Bronchial epithelial cell (primary cell): ENCODE results near the gene PHF20. TPM values are rescaled to one million over a fixed set of nuclear protein-coding genes. Genes with fewer than 3 reads are reported as not detected.
A peak's percentile ranks its signal among the peaks of the same experiment; 100 is the strongest.
"Not testable (repeated sequence)": the region's sequence is repeated elsewhere in the genome, so short reads cannot be mapped to it uniquely, and the experiment has no call there.

Experiments used
- DNase-seq: peaks from one replicate; pipeline ENCODE4 v3.0.0-alpha.2; 2010; ENCODE audit warnings: low read depth
- FAIRE-seq: peaks from 2 replicates; lab custom pipeline; 2011; peaks lifted over from hg19 to GRCh38; lab: Jason Lieb, UNC
- H3K27me3 ChIP-seq: 2 replicates; pipeline ENCODE4 v1.5.1; 2011; ENCODE audit warnings: low read length; ENCODE audit not compliant: control insufficient read depth, insufficient read depth
- H3K36me3 ChIP-seq: 2 replicates; pipeline ENCODE4 v1.5.1; 2011; ENCODE audit warnings: low read length; ENCODE audit not compliant: control insufficient read depth, insufficient read depth
- H3K4me3 ChIP-seq: 2 replicates; pipeline ENCODE4 v1.5.1; 2011; ENCODE audit warnings: mild to moderate bottlenecking, low read depth, low read length, control low read depth
- total RNA-seq: library from RNA; depleted of rRNA; stranded (reverse); fragments of >200 nt; gene quantifications from 2 replicates; pipeline ENCODE4 v1.2.1, GENCODE V29; 2014
- TF ChIP-seq, protein P1 (sequence below): IDR thresholded peaks from 2 replicates; pipeline ENCODE4 v1.5.1; 2011; ENCODE audit warnings: mild to moderate bottlenecking, moderate library complexity, low read length, control low read depth, inconsistent platforms; ENCODE audit not compliant: insufficient read depth, severe bottlenecking

The PHF20 gene
- total RNA-seq, 1 donor from 2014 or later = 24.0 TPM

DNA sequence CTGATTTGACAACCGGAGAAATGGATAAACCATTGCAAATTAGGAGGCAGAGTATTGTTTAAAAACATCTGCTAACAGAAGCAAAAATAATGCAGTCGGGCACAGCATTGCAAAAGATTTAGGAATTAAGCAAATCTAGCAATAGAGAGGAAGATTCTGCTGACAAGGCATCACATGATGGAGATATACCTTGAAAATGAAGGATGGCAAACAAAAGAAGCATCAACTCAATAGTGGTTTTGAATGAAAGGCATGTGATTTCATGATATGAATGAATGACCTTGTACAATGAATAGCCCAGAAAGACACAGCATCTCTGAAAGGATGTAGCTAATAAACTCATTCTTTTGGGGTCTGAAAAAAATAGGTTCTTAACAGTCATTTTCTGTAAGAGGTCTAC lies 21.2 kb upstream of the PHF20 start:
- no peak overlapping the region for H3K4me3 ChIP-seq
- DNase-seq = no peak
- FAIRE-seq = no peak
- H3K27me3 ChIP-seq = no peaks in the 10 kb centered on the region
- no peaks in the 10 kb centered on the region for H3K36me3 ChIP-seq
- TF ChIP-seq, protein P1, sequence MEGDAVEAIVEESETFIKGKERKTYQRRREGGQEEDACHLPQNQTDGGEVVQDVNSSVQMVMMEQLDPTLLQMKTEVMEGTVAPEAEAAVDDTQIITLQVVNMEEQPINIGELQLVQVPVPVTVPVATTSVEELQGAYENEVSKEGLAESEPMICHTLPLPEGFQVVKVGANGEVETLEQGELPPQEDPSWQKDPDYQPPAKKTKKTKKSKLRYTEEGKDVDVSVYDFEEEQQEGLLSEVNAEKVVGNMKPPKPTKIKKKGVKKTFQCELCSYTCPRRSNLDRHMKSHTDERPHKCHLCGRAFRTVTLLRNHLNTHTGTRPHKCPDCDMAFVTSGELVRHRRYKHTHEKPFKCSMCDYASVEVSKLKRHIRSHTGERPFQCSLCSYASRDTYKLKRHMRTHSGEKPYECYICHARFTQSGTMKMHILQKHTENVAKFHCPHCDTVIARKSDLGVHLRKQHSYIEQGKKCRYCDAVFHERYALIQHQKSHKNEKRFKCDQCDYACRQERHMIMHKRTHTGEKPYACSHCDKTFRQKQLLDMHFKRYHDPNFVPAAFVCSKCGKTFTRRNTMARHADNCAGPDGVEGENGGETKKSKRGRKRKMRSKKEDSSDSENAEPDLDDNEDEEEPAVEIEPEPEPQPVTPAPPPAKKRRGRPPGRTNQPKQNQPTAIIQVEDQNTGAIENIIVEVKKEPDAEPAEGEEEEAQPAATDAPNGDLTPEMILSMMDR = no peak

DNA sequence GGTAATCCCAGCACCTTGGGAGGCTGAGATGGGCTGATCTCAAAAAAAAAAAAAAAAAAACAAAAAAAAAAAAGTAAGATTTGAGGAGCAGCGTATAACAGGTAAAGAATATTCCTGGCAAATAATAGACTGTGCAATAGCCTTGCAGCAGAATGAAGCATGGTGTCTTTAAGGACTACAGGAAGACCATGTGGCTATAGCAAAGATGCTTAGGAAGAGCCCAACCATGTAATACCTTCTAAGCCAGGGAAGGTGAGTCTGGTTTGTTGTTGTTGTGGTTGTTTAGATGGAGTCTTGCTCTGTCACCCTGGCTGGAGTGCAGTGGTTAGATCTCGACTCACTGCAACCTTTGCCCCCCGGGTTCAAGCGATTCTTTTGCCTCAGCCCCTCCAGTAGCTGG lies 15.4 kb upstream of the PHF20 start:
- DNase-seq = no peak
- Histone ChIP-seq H3K4me3 (no peak overlapping the region), H3K36me3 (no peaks in the 10 kb centered on the region), H3K27me3 (no peaks in the 10 kb centered on the region)
- FAIRE-seq = no peak
- TF ChIP-seq, protein P1 = no peak

DNA sequence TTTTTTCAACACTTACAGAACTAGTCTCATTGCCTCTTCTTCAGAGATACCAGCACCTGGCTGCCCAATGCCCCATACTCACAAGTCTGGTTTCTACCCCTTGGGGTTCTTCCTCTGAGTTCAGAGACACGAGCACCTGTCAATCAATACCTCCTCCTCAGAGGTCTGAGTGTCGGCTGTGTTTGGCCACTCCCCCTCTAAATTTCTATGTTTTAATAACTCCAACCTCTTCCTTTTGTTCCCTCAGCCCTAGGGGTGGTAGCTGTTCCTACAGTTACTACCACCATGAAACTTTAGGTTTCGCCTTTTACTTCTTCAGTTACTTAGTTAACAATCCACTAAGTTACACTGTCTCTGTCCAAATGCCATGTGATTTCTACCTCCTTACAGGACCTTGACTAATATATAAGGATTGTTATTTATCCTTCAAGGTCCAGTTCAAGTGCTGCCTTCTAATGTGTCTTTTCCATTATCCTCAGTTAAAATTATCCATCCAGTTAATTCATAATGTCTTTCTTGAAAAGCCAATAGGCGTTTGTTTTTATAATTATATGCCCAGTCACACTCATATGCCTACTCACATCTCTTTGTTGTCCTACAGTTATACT lies 14.6 kb upstream of the PHF20 start:
- FAIRE-seq (no peak), DNase-seq (no peak)
- H3K4me3 ChIP-seq = no peak overlapping the region
- H3K36me3 ChIP-seq = no peaks in the 10 kb centered on the region
- TF ChIP-seq, protein P1 = no peak
- H3K27me3 ChIP-seq = no peaks in the 10 kb centered on the region

GRCh38 chr20:35761548-35761947 lies 10.3 kb upstream of the PHF20 start:
- not testable (repeated sequence) for H3K4me3 ChIP-seq, H3K36me3 ChIP-seq, H3K27me3 ChIP-seq, FAIRE-seq, DNase-seq

GRCh38 chr20:35762461-35762860 lies 9.4 kb upstream of the PHF20 start:
- TF ChIP-seq, protein P1 = no peak
- FAIRE-seq = no peak

DNA sequence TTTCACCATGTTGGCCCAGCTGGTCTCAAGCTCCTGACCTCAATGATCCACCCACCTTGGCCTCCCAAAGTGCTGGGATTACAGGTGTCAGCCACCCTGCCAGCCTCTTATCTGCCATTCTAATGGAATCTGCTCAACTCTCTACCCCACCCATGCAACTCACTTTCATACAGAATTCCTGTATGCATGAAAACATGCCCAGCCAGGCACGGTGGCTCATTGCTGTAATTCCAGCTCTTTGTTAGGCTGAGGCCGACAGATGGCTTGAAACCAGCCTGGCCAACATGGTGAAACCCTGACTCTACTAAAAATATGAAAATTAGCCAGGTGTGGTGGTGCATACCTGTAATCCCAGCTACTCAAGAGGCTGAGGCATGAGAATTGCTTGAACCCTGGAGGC lies 6.9 kb upstream of the PHF20 start:
- DNase-seq = peak; percentile 73
- not testable (repeated sequence) for FAIRE-seq, H3K27me3 ChIP-seq, H3K36me3 ChIP-seq, H3K4me3 ChIP-seq

More at GRCh38 chr20:35762461-35762860, 9.4 kb upstream of the PHF20 start:
- H3K4me3 ChIP-seq = no peak overlapping the region
- no peaks in the 10 kb centered on the region for H3K36me3 ChIP-seq
- H3K27me3 ChIP-seq = no peaks in the 10 kb centered on the region
- DNase-seq = no peak

- TF ChIP-seq, protein P1 = no peak
- no peak overlapping the region for H3K4me3 ChIP-seq
- H3K27me3 ChIP-seq = no peaks in the 10 kb centered on the region
- no peaks in the 10 kb centered on the region for H3K36me3 ChIP-seq
- no peak for FAIRE-seq
- DNase-seq = no peak
These were observed 5.0 kb upstream of the PHF20 start for GRCh38 chr20:35766843-35767242.
